ENCODE measurements around the gene PAPPA. TPM values are rescaled to one million over a fixed set of nuclear protein-coding genes. Genes with fewer than 3 reads are reported as not detected.

PAPPA gene
- total RNA-seq, 1 donor from 2014 or later = 0.15 TPM

DNA sequence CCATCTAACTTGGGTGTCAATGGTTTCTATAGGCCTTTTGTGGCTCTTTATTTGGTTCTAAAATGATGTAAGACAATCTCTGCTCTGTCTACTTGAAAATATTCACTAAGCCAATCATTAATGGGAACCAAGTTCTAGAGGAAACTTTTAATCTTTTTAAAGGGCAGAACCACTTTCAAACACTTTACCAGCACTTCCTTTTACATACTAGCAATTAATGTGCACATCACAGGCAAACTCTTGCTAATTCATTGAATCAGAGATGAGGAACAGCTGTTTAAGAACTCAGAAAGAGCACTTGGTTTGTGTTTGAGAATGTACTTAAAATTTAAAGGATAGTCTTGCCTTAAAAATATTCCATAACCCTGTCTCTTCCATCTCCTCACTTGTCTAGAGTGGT, 83.4 kb downstream of the PAPPA start:
- Histone ChIP-seq H3K9ac (no peak overlapping the region), H3K9me3 (ENCODE audit: low read depth) (no peaks in the 10 kb centered on the region), H3K27ac (no peak overlapping the region), H3K4me3 (no peak overlapping the region), H3K27me3 (no peaks in the 10 kb centered on the region), H3F3A (ENCODE audit: low read depth) (no peaks in the 10 kb centered on the region), H3K4me1 (no peaks in the 10 kb centered on the region), H3K79me2 (ENCODE audit: low read depth) (no peaks in the 10 kb centered on the region), H3K4me2 (no peak overlapping the region), H2AFZ (replicated peaks) (no peak overlapping the region), H3K36me3 (no peaks in the 10 kb centered on the region), H4K20me1 (ENCODE audit: low read depth) (no peaks in the 10 kb centered on the region)
- H3K4me3 Mint-ChIP-seq = no peak overlapping the region
- H3K27me3 Mint-ChIP-seq (ENCODE audit: insufficient read depth, low read depth) = peaks cover 3% of the 10 kb centered on the region
- H3K4me1 Mint-ChIP-seq = no peaks in the 10 kb centered on the region
- H3K9me3 Mint-ChIP-seq = no peaks in the 10 kb centered on the region
- TF ChIP-seq EZH2phosphoT487 (IDR thresholded peaks at IDR 0.05) (no peak), EZH2 (IDR thresholded peaks at IDR 0.05) (no peak)
- TF ChIP-seq, protein P1, sequence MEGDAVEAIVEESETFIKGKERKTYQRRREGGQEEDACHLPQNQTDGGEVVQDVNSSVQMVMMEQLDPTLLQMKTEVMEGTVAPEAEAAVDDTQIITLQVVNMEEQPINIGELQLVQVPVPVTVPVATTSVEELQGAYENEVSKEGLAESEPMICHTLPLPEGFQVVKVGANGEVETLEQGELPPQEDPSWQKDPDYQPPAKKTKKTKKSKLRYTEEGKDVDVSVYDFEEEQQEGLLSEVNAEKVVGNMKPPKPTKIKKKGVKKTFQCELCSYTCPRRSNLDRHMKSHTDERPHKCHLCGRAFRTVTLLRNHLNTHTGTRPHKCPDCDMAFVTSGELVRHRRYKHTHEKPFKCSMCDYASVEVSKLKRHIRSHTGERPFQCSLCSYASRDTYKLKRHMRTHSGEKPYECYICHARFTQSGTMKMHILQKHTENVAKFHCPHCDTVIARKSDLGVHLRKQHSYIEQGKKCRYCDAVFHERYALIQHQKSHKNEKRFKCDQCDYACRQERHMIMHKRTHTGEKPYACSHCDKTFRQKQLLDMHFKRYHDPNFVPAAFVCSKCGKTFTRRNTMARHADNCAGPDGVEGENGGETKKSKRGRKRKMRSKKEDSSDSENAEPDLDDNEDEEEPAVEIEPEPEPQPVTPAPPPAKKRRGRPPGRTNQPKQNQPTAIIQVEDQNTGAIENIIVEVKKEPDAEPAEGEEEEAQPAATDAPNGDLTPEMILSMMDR (IDR thresholded peaks at IDR 0.05) = no peak
- H3K36me3 Mint-ChIP-seq = peaks cover 10% of the 10 kb centered on the region
- H3K27ac Mint-ChIP-seq = no peak overlapping the region
- DNase-seq (ENCODE audit: low spot score) = no peak

DNA sequence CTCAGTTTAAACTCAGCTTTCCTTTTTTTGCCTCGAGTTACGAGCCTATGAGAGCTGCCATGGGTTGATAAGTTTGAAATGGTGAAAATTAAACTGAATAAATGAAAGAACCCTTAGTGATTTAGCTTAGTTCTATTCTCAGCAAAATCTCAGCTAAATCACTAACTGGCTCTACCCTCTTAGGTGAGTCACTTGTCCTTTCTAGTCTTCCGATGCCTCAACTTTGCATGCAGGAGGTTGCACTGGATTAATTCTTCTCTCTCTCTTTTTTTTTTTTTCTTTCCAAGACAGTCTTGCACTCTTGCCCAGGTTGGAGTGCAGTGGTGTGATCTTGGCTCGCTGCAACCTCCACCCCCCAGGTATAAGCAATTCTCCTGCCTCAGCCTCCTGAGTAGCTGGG, 83.9 kb downstream of the PAPPA start:
- H3K27ac Mint-ChIP-seq = no peak overlapping the region

DNA sequence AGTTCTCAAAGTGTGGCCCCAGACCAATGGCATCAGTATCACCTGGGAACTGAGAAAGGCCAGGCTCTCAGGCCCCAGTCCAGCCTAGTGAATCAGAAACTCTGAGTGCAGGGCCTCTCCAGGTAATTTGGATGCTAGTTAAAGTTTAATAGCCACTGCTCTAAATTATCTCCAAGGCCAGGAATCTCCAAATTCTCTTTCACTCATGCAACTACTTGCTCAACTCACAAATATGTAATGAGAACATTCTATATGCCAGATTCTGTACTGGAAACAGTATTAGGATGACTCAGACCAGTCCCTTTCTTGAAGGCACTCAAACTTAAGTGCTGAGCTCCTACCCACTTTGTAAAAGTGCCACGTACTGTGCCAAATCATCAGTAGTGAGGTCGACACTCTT, 84.6 kb downstream of the PAPPA start:
- Mint-ChIP-seq H3K27me3 (ENCODE audit: insufficient read depth, low read depth) (peaks cover 3% of the 10 kb centered on the region), H3K27ac (no peak overlapping the region), H3K36me3 (peaks cover 11% of the 10 kb centered on the region), H3K9me3 (no peaks in the 10 kb centered on the region), H3K4me1 (no peaks in the 10 kb centered on the region), H3K4me3 (no peak overlapping the region)
- TF ChIP-seq EZH2 (IDR thresholded peaks at IDR 0.05) = no peak
- Histone ChIP-seq H3K27me3 (no peaks in the 10 kb centered on the region), H3K9me3 (ENCODE audit: low read depth) (no peaks in the 10 kb centered on the region), H3K36me3 (no peaks in the 10 kb centered on the region), H3K4me1 (no peaks in the 10 kb centered on the region), H3K4me3 (no peak overlapping the region), H4K20me1 (ENCODE audit: low read depth) (no peaks in the 10 kb centered on the region), H3K79me2 (ENCODE audit: low read depth) (no peaks in the 10 kb centered on the region), H3F3A (ENCODE audit: low read depth) (no peaks in the 10 kb centered on the region), H3K4me2 (no peak overlapping the region), H3K9ac (no peak overlapping the region), H3K27ac (no peak overlapping the region), H2AFZ (replicated peaks) (no peak overlapping the region)
- no peak for DNase-seq (ENCODE audit: low spot score)

More for the DNA sequence above, 83.9 kb downstream of the PAPPA start:
- DNase-seq (ENCODE audit: low spot score) = no peak
- Histone ChIP-seq H2AFZ (replicated peaks) (no peak overlapping the region), H3K36me3 (no peaks in the 10 kb centered on the region), H3K4me2 (no peak overlapping the region), H3K27ac (no peak overlapping the region), H3F3A (ENCODE audit: low read depth) (no peaks in the 10 kb centered on the region), H3K4me3 (no peak overlapping the region), H3K79me2 (ENCODE audit: low read depth) (no peaks in the 10 kb centered on the region), H3K4me1 (no peaks in the 10 kb centered on the region), H3K27me3 (no peaks in the 10 kb centered on the region), H4K20me1 (ENCODE audit: low read depth) (no peaks in the 10 kb centered on the region), H3K9me3 (ENCODE audit: low read depth) (no peaks in the 10 kb centered on the region), H3K9ac (no peak overlapping the region)
- Mint-ChIP-seq H3K36me3 (peaks cover 11% of the 10 kb centered on the region), H3K27me3 (ENCODE audit: insufficient read depth, low read depth) (peaks cover 3% of the 10 kb centered on the region), H3K4me3 (no peak overlapping the region), H3K9me3 (no peaks in the 10 kb centered on the region), H3K4me1 (no peaks in the 10 kb centered on the region)
- TF ChIP-seq EZH2 (IDR thresholded peaks at IDR 0.05) (no peak), EZH2phosphoT487 (IDR thresholded peaks at IDR 0.05) (no peak)
- TF ChIP-seq, protein P1 (IDR thresholded peaks at IDR 0.05) = no peak

DNA sequence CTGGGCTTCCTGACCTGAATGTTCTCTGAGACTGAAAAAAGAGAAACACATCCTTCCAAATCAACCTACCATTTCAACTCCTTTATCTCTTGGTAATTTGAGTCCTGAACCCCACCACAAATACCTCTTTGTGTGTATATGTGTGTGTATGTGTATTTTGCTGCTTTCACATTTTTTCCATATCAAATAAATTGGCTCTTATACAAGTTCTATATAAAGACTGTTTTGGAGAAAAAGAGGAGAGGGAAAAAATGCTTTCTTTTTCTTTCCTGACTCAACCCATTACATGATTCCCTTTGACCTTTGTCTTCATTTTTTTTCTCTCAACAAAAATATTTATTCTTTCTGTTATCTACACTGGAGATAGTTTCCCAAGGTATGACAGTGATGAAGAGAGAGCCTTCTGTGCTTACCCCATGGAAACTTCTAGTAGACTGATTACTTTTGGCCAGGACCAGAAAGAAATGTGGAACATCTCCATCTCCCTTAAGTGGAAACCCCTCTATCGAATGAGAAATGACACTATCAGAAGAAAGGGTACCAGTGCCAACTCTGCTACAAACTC, 85.3 kb downstream of the PAPPA start:
- H3K4me3 Mint-ChIP-seq = no peak overlapping the region

More for the DNA sequence above, 85.3 kb downstream of the PAPPA start:
- Histone ChIP-seq H2AFZ (replicated peaks) (no peak overlapping the region), H3K9ac (no peak overlapping the region), H3F3A (ENCODE audit: low read depth) (no peaks in the 10 kb centered on the region), H3K36me3 (no peaks in the 10 kb centered on the region), H3K27me3 (no peaks in the 10 kb centered on the region), H3K9me3 (ENCODE audit: low read depth) (no peaks in the 10 kb centered on the region), H3K4me1 (no peaks in the 10 kb centered on the region), H3K27ac (no peak overlapping the region), H3K4me2 (no peak overlapping the region), H3K79me2 (ENCODE audit: low read depth) (no peaks in the 10 kb centered on the region), H4K20me1 (ENCODE audit: low read depth) (no peaks in the 10 kb centered on the region), H3K4me3 (no peak overlapping the region)
- TF ChIP-seq, protein P1 (IDR thresholded peaks at IDR 0.05) = no peak
- TF ChIP-seq EZH2phosphoT487 (IDR thresholded peaks at IDR 0.05) = no peak
- no peak for TF ChIP-seq EZH2 (IDR thresholded peaks at IDR 0.05)
- peaks cover 13% of the 10 kb centered on the region for H3K36me3 Mint-ChIP-seq
- DNase-seq (ENCODE audit: low spot score) = no peak
- H3K4me1 Mint-ChIP-seq = no peaks in the 10 kb centered on the region
- peaks cover 3% of the 10 kb centered on the region for H3K27me3 Mint-ChIP-seq (ENCODE audit: insufficient read depth, low read depth)
- H3K9me3 Mint-ChIP-seq = no peaks in the 10 kb centered on the region
- H3K27ac Mint-ChIP-seq = no peak overlapping the region

All from neural progenitor cell (in vitro differentiated cells).